Measurements from ENCODE around the gene NOP56.
A peak's percentile ranks its signal among the peaks of the same experiment; 100 is the strongest.

The NOP56 gene

GRCh38 chr20:2659547-2659946 lies 7.1 kb downstream of the NOP56 start:
- TF ChIP-seq, protein P1, sequence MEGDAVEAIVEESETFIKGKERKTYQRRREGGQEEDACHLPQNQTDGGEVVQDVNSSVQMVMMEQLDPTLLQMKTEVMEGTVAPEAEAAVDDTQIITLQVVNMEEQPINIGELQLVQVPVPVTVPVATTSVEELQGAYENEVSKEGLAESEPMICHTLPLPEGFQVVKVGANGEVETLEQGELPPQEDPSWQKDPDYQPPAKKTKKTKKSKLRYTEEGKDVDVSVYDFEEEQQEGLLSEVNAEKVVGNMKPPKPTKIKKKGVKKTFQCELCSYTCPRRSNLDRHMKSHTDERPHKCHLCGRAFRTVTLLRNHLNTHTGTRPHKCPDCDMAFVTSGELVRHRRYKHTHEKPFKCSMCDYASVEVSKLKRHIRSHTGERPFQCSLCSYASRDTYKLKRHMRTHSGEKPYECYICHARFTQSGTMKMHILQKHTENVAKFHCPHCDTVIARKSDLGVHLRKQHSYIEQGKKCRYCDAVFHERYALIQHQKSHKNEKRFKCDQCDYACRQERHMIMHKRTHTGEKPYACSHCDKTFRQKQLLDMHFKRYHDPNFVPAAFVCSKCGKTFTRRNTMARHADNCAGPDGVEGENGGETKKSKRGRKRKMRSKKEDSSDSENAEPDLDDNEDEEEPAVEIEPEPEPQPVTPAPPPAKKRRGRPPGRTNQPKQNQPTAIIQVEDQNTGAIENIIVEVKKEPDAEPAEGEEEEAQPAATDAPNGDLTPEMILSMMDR (IDR thresholded peaks at IDR 0.05; ENCODE audit: low read depth, low read length, missing control alignments), result no peak
- DNase-seq (ENCODE audit: low read depth), result no peak
- no peak overlapping the region for H3K4me3 ChIP-seq (ENCODE audit: low read depth, low read length)

DNA sequence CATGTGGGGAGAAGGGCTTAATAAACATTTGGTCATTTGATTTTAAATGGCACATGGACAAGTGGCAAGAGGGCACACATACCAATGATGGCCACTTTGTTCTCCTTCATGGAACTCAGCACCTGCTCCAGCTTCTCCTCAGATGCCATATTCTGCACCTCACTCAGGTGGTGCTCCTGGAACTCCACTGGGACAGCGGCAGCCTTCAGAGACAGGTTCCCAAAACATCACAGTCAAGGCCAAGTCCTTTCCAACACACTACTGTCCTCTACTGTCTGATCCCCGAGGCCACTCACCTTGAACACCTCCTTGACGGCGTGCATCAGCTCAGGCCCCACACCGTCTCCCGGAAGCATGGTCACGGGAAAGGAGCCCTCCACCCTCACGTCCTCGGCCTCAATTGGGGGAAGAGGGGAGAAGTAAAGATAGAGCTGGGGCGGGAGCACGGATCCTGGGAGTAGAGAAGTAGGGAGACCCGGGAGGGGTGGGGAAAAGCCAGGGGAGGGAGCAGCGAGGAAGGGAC lies 11.0 kb downstream of the NOP56 start:
- H3K4me3 ChIP-seq (ENCODE audit: low read depth, low read length), result peak overlapping the region; percentile 78
- DNase-seq (ENCODE audit: low read depth), result no peak
- TF ChIP-seq, protein P1 (IDR thresholded peaks at IDR 0.05; ENCODE audit: low read depth, low read length, missing control alignments), result no peak

DNA sequence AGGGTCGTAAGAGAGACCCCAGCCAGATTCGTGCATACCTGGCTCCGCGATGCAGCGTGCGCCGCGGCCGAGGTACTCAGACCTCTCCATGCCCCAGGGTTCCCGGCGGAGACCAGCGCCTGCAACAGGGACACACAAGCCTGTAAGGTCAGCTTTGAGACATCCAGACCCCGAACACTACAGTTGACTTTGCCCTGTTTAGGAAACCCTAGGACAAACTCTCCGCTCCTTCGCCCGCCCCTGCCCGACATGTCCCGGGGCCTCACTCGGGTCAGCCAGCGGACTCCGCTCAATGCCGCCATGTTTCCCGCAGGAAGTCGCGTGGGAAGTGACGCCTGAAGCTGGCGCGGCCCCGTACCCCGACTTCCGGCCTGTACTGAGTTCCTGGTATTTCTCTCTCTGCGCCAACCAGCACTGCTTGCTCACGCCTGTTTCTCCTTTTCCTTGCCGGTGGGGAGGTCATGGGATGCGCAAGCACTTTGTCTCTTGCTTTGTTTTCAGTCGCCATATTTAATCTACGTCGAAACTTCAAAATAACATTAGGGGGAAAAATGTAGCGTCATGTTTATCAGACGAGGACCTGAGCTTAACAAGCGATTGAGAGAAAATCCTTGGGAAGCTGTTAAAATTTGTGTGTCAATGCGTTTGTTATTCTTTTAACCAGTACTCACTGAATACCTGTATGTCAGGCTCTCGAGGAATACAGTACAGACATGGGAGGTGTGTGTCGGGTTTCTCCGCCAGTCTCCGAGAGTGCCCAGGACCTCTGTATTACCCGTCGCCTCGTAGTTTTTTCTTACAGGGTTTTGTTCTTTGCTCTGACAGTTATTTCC lies 11.7 kb downstream of the NOP56 start, which contains the start of gene IDH3B:
IDH3B (minus strand) TSS at position 330 of the 833 bp plus-strand sequence; CDS start at position 302, 28 bp downstream.
- DNase-seq (ENCODE audit: low read depth), result peak; percentile 73
- peak within 1 kb of the TSS; percentile 78 for H3K4me3 ChIP-seq (ENCODE audit: low read depth, low read length)
- TF ChIP-seq, protein P1 (IDR thresholded peaks at IDR 0.05; ENCODE audit: low read depth, low read length, missing control alignments), result no peak

- H3K4me3 ChIP-seq (ENCODE audit: low read depth, low read length), result no peak overlapping the region
- TF ChIP-seq, protein P1 (IDR thresholded peaks at IDR 0.05; ENCODE audit: low read depth, low read length, missing control alignments), result peak; percentile 43
- DNase-seq (ENCODE audit: low read depth), result no peak
Observed at GRCh38 chr20:2671977-2672376, 19.5 kb downstream of the NOP56 start.

GRCh38 chr20:2672446-2672845 lies 20.0 kb downstream of the NOP56 start:
- TF ChIP-seq, protein P1 (IDR thresholded peaks at IDR 0.05; ENCODE audit: low read depth, low read length, missing control alignments), result no peak
- DNase-seq (ENCODE audit: low read depth), result no peak

DNA sequence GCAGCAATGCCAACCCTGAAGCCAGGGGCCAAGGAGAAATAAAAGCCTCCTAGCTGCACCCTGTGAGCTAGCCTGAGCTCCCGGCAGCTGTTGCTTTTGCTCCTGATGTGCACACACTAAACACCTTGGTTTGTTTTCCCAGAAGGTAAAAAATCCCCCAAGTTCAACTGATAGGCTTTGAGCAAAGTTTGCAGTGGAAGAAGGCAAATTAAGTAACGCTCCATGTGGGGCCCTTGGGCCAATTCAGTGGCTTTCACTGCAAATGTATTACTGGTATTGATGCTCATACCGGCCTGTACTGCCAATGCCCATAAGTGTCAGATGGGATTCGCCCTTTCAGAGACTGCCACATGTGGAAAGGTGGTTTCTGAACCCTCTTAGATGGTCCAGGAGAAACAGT lies 21.0 kb downstream of the NOP56 start:
- no peak overlapping the region for H3K4me3 ChIP-seq (ENCODE audit: low read depth, low read length)
- no peak for DNase-seq (ENCODE audit: low read depth)
- TF ChIP-seq, protein P1 (IDR thresholded peaks at IDR 0.05; ENCODE audit: low read depth, low read length, missing control alignments), result no peak

More at GRCh38 chr20:2672446-2672845, 20.0 kb downstream of the NOP56 start:
- no peak overlapping the region for H3K4me3 ChIP-seq (ENCODE audit: low read depth, low read length)

Data from GM12864 (cell line).